Lower leg skin (tissue), 3 donors: ENCODE results near the gene GPC5.

Experiments
- POLR2A ChIP-seq, 2 donors: fragments of 450-650 bp; IDR thresholded peaks; one replicate each; pipeline ENCODE4 v1.6.1; 2016 to 2017; ENCODE audit warnings: antibody characterized with exemption in 2 of 2, mild to moderate bottlenecking in 1 of 2, moderate library complexity in 1 of 2
- TF ChIP-seq, protein P1 (sequence below), 3 donors: fragments of 450-650 bp; IDR thresholded peaks; one replicate each; pipeline ENCODE4 v1.5.1; 2016; ENCODE audit warnings: antibody characterized with exemption in 3 of 3, mild to moderate bottlenecking in 3 of 3, moderate library complexity in 2 of 3

DNA sequence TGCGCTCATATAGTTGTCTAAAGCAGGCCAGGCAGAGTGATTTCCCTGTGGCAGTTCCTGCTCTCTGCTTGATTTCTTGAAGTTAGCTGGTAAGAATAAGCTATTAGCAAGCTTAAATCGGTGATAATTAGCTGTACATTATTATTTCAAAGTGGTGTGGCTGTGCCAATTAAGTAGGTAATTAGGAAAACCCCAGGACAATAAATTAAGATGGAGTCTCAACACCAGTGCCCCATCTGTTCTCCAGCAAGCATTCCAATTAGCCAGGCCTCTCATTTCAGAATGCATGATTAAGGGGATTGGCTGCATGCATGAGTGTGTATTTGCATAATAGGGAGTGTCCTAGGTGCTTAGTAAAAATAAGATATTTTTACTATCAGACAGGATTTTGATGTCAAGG is 342.3 kb downstream of the GPC5 start:
- TF ChIP-seq, protein P1, sequence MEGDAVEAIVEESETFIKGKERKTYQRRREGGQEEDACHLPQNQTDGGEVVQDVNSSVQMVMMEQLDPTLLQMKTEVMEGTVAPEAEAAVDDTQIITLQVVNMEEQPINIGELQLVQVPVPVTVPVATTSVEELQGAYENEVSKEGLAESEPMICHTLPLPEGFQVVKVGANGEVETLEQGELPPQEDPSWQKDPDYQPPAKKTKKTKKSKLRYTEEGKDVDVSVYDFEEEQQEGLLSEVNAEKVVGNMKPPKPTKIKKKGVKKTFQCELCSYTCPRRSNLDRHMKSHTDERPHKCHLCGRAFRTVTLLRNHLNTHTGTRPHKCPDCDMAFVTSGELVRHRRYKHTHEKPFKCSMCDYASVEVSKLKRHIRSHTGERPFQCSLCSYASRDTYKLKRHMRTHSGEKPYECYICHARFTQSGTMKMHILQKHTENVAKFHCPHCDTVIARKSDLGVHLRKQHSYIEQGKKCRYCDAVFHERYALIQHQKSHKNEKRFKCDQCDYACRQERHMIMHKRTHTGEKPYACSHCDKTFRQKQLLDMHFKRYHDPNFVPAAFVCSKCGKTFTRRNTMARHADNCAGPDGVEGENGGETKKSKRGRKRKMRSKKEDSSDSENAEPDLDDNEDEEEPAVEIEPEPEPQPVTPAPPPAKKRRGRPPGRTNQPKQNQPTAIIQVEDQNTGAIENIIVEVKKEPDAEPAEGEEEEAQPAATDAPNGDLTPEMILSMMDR (IDR thresholded peaks at IDR 0.05) = no peak
- no peak for TF ChIP-seq POLR2A (IDR thresholded peaks at IDR 0.05)
